HG03442 (cell line): Measurements from ENCODE around the gene PEX7.
"Not testable (repeated sequence)": the region's sequence is repeated elsewhere in the genome, so short reads cannot be mapped to it uniquely, and the experiment has no call there.

Source experiments
- ATAC-seq: cut with Tn5 transposase; IDR thresholded peaks from one replicate; pipeline ENCODE4 v1.9.1; 2021; ENCODE audit warnings: mild to moderate bottlenecking, moderate library complexity; ENCODE audit not compliant: unreplicated experiment

The PEX7 gene

GRCh38 chr6:136840276-136841001, 18.0 kb downstream of the PEX7 start:
- no peak for ATAC-seq

GRCh38 chr6:136843210-136843609, 20.8 kb downstream of the PEX7 start:
- ATAC-seq = no peak

GRCh38 chr6:136846046-136846445, 23.7 kb downstream of the PEX7 start:
- ATAC-seq = no peak

- ATAC-seq = not testable (repeated sequence)
Observed at GRCh38 chr6:136846477-136846876, 24.1 kb downstream of the PEX7 start.

- ATAC-seq = not testable (repeated sequence)
Observed at GRCh38 chr6:136849979-136850563, 27.7 kb downstream of the PEX7 start.

- ATAC-seq = no peak
Observed at GRCh38 chr6:136859430-136859829, 37.0 kb downstream of the PEX7 start.

- ATAC-seq = no peak
Observed at GRCh38 chr6:136860043-136860442, 37.7 kb downstream of the PEX7 start.

- ATAC-seq = no peak
Observed at GRCh38 chr6:136862662-136863061, 40.3 kb downstream of the PEX7 start.

GRCh38 chr6:136863752-136864151, 41.4 kb downstream of the PEX7 start:
- no peak for ATAC-seq

- no peak for ATAC-seq
Observed at GRCh38 chr6:136864676-136865075, 42.3 kb downstream of the PEX7 start.

- no peak for ATAC-seq
Observed at GRCh38 chr6:136866872-136867416, 44.6 kb downstream of the PEX7 start.

- ATAC-seq = no peak
Observed at GRCh38 chr6:136869451-136869850, 47.1 kb downstream of the PEX7 start.

GRCh38 chr6:136873748-136874147, 51.4 kb downstream of the PEX7 start:
- ATAC-seq = no peak

GRCh38 chr6:136876469-136876868, 54.1 kb downstream of the PEX7 start:
- not testable (repeated sequence) for ATAC-seq

- ATAC-seq = no peak
Observed at GRCh38 chr6:136880748-136881460, 58.5 kb downstream of the PEX7 start.

GRCh38 chr6:136886091-136886490, 63.7 kb downstream of the PEX7 start:
- no peak for ATAC-seq

GRCh38 chr6:136887953-136888352, 65.6 kb downstream of the PEX7 start:
- ATAC-seq = no peak

- no peak for ATAC-seq
Observed at GRCh38 chr6:136889271-136890193, 67.1 kb downstream of the PEX7 start.

- no peak for ATAC-seq
Observed at GRCh38 chr6:136890194-136890839, 67.9 kb downstream of the PEX7 start.

GRCh38 chr6:136890986-136891385, 68.6 kb downstream of the PEX7 start:
- ATAC-seq = no peak
